HG03378 (cell line): ENCODE results near the gene CCNY.

Source experiments
- ATAC-seq: cut with Tn5 transposase; IDR thresholded peaks from one replicate; pipeline ENCODE4 v1.9.1; 2021; ENCODE audit warnings: mild to moderate bottlenecking, moderate library complexity; ENCODE audit not compliant: unreplicated experiment

The CCNY gene

GRCh38 chr10:35423505-35424306 is 87.4 kb downstream of the CCNY start:
- no peak for ATAC-seq

- no peak for ATAC-seq
Observed at GRCh38 chr10:35424680-35425285, 88.5 kb downstream of the CCNY start.

GRCh38 chr10:35425595-35425994 is 89.3 kb downstream of the CCNY start:
- no peak for ATAC-seq

GRCh38 chr10:35426657-35427056 is 90.3 kb downstream of the CCNY start:
- ATAC-seq: no peak

GRCh38 chr10:35427543-35427942 is 91.2 kb downstream of the CCNY start:
- ATAC-seq: no peak

- ATAC-seq: no peak
Observed at GRCh38 chr10:35428521-35428920, 92.2 kb downstream of the CCNY start.

GRCh38 chr10:35432781-35433338 is 96.6 kb downstream of the CCNY start:
- no peak for ATAC-seq

- no peak for ATAC-seq
Observed at GRCh38 chr10:35433851-35434426, 97.6 kb downstream of the CCNY start.

- ATAC-seq: no peak
Observed at GRCh38 chr10:35434533-35434932, 98.2 kb downstream of the CCNY start.

GRCh38 chr10:35435824-35436223 is 99.5 kb downstream of the CCNY start:
- no peak for ATAC-seq

GRCh38 chr10:35437829-35438228 is 101.5 kb downstream of the CCNY start:
- no peak for ATAC-seq

GRCh38 chr10:35438718-35439571 is 102.6 kb downstream of the CCNY start:
- ATAC-seq: no peak

- no peak for ATAC-seq
Observed at GRCh38 chr10:35440016-35440415, 103.7 kb downstream of the CCNY start.

- ATAC-seq: no peak
Observed at GRCh38 chr10:35442028-35442427, 105.7 kb downstream of the CCNY start.

- ATAC-seq: no peak
Observed at GRCh38 chr10:35442592-35442991, 106.3 kb downstream of the CCNY start.

- no peak for ATAC-seq
Observed at GRCh38 chr10:35443858-35444257, 107.5 kb downstream of the CCNY start.

- ATAC-seq: no peak
Observed at GRCh38 chr10:35445150-35445884, 109.0 kb downstream of the CCNY start.

GRCh38 chr10:35446439-35446838 is 110.1 kb downstream of the CCNY start:
- ATAC-seq: no peak

GRCh38 chr10:35447693-35448407 is 111.5 kb downstream of the CCNY start:
- no peak for ATAC-seq
